GM10266 (cell line): ENCODE data around the gene KCNG1.

Experiments
- DNase-seq: peaks from one replicate; pipeline ENCODE4 v3.0.0; 2012; ENCODE audit errors: extremely low spot score
- CTCF ChIP-seq: IDR thresholded peaks from 2 replicates; pipeline ENCODE4 v1.5.1; 2012; ENCODE audit warnings: mild to moderate bottlenecking, low read depth; ENCODE audit not compliant: control insufficient read depth, insufficient read depth; ENCODE audit errors: missing control alignments

Gene KCNG1

GRCh38 chr20:51013577-51014330, 9.2 kb downstream of the KCNG1 start:
- no peak for DNase-seq
- no peak for TF ChIP-seq CTCF

- no peak for DNase-seq
- TF ChIP-seq CTCF = no peak
Measured at GRCh38 chr20:51012357-51012756, 10.6 kb downstream of the KCNG1 start.

GRCh38 chr20:51011479-51011878, 11.4 kb downstream of the KCNG1 start:
- DNase-seq = no peak
- no peak for TF ChIP-seq CTCF

GRCh38 chr20:51010932-51011331, 12.0 kb downstream of the KCNG1 start:
- no peak for DNase-seq
- no peak for TF ChIP-seq CTCF

- no peak for TF ChIP-seq CTCF
- no peak for DNase-seq
Measured at GRCh38 chr20:51010043-51010365, 12.9 kb downstream of the KCNG1 start.

- no peak for DNase-seq
- no peak for TF ChIP-seq CTCF
Measured at GRCh38 chr20:51009303-51010042, 13.4 kb downstream of the KCNG1 start.

GRCh38 chr20:51008718-51009117, 14.2 kb downstream of the KCNG1 start:
- no peak for TF ChIP-seq CTCF
- no peak for DNase-seq
